ENCODE data around the gene RBBP4.

The RBBP4 gene

GRCh38 chr1:32715901-32716311 is 64.9 kb downstream of the RBBP4 start:
- peak overlapping the region; percentile 90 for H3K27ac ChIP-seq
- DNase-seq (ENCODE audit: low read depth, low spot score) = peak; percentile 31

- H3K27ac ChIP-seq = peak overlapping the region; percentile 90
- DNase-seq (ENCODE audit: low read depth, low spot score) = peak; percentile 73
Observed at GRCh38 chr1:32716312-32717148, 65.5 kb downstream of the RBBP4 start.

- no peak for DNase-seq (ENCODE audit: low read depth, low spot score)
- H3K27ac ChIP-seq = peak overlapping the region; percentile 90
Observed at GRCh38 chr1:32717503-32717902, 66.5 kb downstream of the RBBP4 start.

- H3K27ac ChIP-seq = no peak overlapping the region
- no peak for DNase-seq (ENCODE audit: low read depth, low spot score)
Observed at GRCh38 chr1:32718036-32718435, 67.0 kb downstream of the RBBP4 start.

- no peak overlapping the region for H3K27ac ChIP-seq
- DNase-seq (ENCODE audit: low read depth, low spot score) = no peak
Observed at GRCh38 chr1:32718527-32718926, 67.5 kb downstream of the RBBP4 start.

GRCh38 chr1:32719681-32720275 is 68.8 kb downstream of the RBBP4 start:
- no peak overlapping the region for H3K27ac ChIP-seq
- DNase-seq (ENCODE audit: low read depth, low spot score) = no peak

GRCh38 chr1:32724678-32725614 is 73.9 kb downstream of the RBBP4 start:
- H3K27ac ChIP-seq = peak overlapping the region; percentile 55
- peak; percentile 53 for DNase-seq (ENCODE audit: low read depth, low spot score)

GRCh38 chr1:32725615-32725982 is 74.6 kb downstream of the RBBP4 start:
- no peak for DNase-seq (ENCODE audit: low read depth, low spot score)
- H3K27ac ChIP-seq = peak overlapping the region; percentile 55

- no peak overlapping the region for H3K27ac ChIP-seq
- DNase-seq (ENCODE audit: low read depth, low spot score) = no peak
Observed at GRCh38 chr1:32727876-32728275, 76.9 kb downstream of the RBBP4 start.

- H3K27ac ChIP-seq = no peak overlapping the region
- DNase-seq (ENCODE audit: low read depth, low spot score) = no peak
Observed at GRCh38 chr1:32728413-32729077, 77.5 kb downstream of the RBBP4 start.

GRCh38 chr1:32729254-32730046 is 78.4 kb downstream of the RBBP4 start:
- H3K27ac ChIP-seq = peak overlapping the region; percentile 35
- no peak for DNase-seq (ENCODE audit: low read depth, low spot score)

- DNase-seq (ENCODE audit: low read depth, low spot score) = no peak
Observed at GRCh38 chr1:32733582-32734321, 82.7 kb downstream of the RBBP4 start.

More at GRCh38 chr1:32733582-32734321, 82.7 kb downstream of the RBBP4 start:
- no peak overlapping the region for H3K27ac ChIP-seq
